Osteoblast (primary cell): ENCODE data around the gene FBXO46. TPM values are rescaled to one million over a fixed set of nuclear protein-coding genes. Genes with fewer than 3 reads are reported as not detected.
"Not testable (repeated sequence)": the region's sequence is repeated elsewhere in the genome, so short reads cannot be mapped to it uniquely, and the experiment has no call there.

Source experiments
- DNase-seq: peaks from one replicate; pipeline ENCODE4 v3.0.0; 2011; ENCODE audit warnings: low spot score, mixed read lengths; ENCODE audit not compliant: insufficient read length; ENCODE audit errors: missing footprints
- H2AFZ ChIP-seq: 2 replicates; pipeline ENCODE4 v1.6.0; 2011; ENCODE audit warnings: mild to moderate bottlenecking, low read length
- H3K27ac ChIP-seq: 2 replicates; pipeline ENCODE4 v1.5.1; 2011; ENCODE audit warnings: mild to moderate bottlenecking, low read depth, low read length, moderate library complexity
- H3K27me3 ChIP-seq: 2 replicates; pipeline ENCODE4 v1.6.0; 2012; ENCODE audit warnings: mild to moderate bottlenecking, control low read depth, inconsistent platforms, low read length, moderate library complexity; ENCODE audit not compliant: insufficient read depth
- H3K36me3 ChIP-seq: 2 replicates; pipeline ENCODE4 v1.5.1; 2011; ENCODE audit warnings: mild to moderate bottlenecking, low read length, control low read depth, moderate library complexity; ENCODE audit not compliant: insufficient read depth
- H3K4me1 ChIP-seq: 2 replicates; pipeline ENCODE4 v1.5.1; 2011; ENCODE audit warnings: mild to moderate bottlenecking, low read length, control low read depth, moderate library complexity; ENCODE audit not compliant: insufficient read depth
- H3K4me2 ChIP-seq: 2 replicates; pipeline ENCODE4 v1.6.0; 2011; ENCODE audit warnings: mild to moderate bottlenecking, low read length; ENCODE audit not compliant: insufficient read depth
- H3K4me3 ChIP-seq: fragments of 200-600 bp; sonication (generic); 3 replicates; pipeline ENCODE4 v1.5.1; 2012; ENCODE audit warnings: mild to moderate bottlenecking, low read length, inconsistent platforms; ENCODE audit not compliant: insufficient read depth
- H3K79me2 ChIP-seq: 2 replicates; pipeline ENCODE4 v1.6.0; 2012; ENCODE audit warnings: mild to moderate bottlenecking, low read length, control low read depth, inconsistent platforms; ENCODE audit not compliant: insufficient read depth
- H3K9me3 ChIP-seq: 2 replicates; pipeline ENCODE4 v1.5.1; 2011; ENCODE audit warnings: low read depth, low read length, control low read depth
- H4K20me1 ChIP-seq: 2 replicates; pipeline ENCODE4 v1.6.0; 2012; ENCODE audit warnings: mild to moderate bottlenecking, low read length, control low read depth; ENCODE audit not compliant: insufficient read depth
- CTCF ChIP-seq: IDR thresholded peaks from 2 replicates; pipeline ENCODE4 v1.5.1; 2011; ENCODE audit warnings: mild to moderate bottlenecking, low read depth, low read length, moderate library complexity; ENCODE audit errors: extremely low read depth
- total RNA-seq: library from RNA; depleted of rRNA; stranded (reverse); fragments of >200 nt; gene quantifications from 2 replicates; pipeline ENCODE4 v1.2.3, GENCODE V29; 2012

FBXO46 gene
- total RNA-seq, 1 donor: 9.0 TPM

GRCh38 chr19:45739498-45740439 is 9.1 kb upstream of the FBXO46 start:
- Histone ChIP-seq H3K4me1 (no peaks in the 10 kb centered on the region), H3K4me2 (no peak overlapping the region), H3K4me3 (no peak overlapping the region), H2AFZ (no peak overlapping the region), H4K20me1 (no peaks in the 10 kb centered on the region), H3K27me3 (peaks cover 2% of the 10 kb centered on the region), H3K36me3 (no peaks in the 10 kb centered on the region), H3K27ac (no peak overlapping the region), H3K9me3 (no peaks in the 10 kb centered on the region), H3K79me2 (no peaks in the 10 kb centered on the region)
- TF ChIP-seq CTCF: no peak
- DNase-seq: no peak

DNA sequence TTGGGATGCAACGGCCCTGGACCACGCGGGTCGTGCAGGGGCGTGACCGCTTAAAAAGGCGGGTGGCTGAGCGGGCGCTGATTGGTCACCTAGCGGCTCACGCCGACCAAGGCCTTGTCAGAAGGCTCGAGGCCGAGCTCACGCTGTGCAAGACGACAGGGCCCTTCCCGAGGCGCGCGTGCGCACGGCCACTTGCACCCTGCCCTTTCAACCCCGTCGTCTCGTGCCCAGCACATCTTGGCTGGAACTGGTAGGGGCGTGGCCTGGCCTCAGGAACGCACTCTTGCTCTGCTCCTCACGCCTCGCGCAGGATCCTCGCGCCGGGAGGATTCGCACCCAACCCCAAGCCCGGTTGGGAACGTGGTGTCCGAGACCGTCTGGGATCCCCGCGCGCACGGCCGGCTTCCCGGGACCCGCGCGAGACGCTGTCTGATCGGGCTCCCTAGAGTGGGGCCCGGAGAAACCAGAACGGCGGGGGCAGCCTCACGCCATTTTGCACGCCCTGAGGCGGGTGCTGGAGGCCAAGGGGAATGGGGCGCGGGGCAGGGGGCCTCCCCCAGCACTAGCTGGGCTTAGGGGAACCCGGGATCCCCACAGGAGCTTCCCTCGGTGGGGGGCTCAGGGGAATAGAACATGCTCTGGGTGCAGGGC is 2.6 kb upstream of the FBXO46 start, which contains the start of gene MEIOSIN:
TSS of gene MEIOSIN (plus strand) at position 280 of the 651 bp plus-strand sequence. CDS start 1,938 bp downstream, outside the sequence.
- peaks cover 25% of the 10 kb centered on the region for H3K79me2 ChIP-seq
- no peaks in the 10 kb centered on the region for H3K27me3 ChIP-seq
- DNase-seq: no peak
- H3K27ac ChIP-seq: no peak within 1 kb of the TSS
- H3K36me3 ChIP-seq: no peaks in the 10 kb centered on the region
- H3K4me2 ChIP-seq: no peak within 1 kb of the TSS
- peaks cover 7% of the 10 kb centered on the region for H3K4me1 ChIP-seq
- no peak for TF ChIP-seq CTCF
- H2AFZ ChIP-seq: peak within 1 kb of the TSS; percentile 65
- peaks cover 10% of the 10 kb centered on the region for H4K20me1 ChIP-seq
- H3K4me3 ChIP-seq: no peak within 1 kb of the TSS
- no peaks in the 10 kb centered on the region for H3K9me3 ChIP-seq

- Histone ChIP-seq H4K20me1 (peaks cover 13% of the 10 kb centered on the region), H2AFZ (peak overlapping the region; percentile 66), H3K36me3 (no peaks in the 10 kb centered on the region), H3K4me1 (peaks cover 7% of the 10 kb centered on the region), H3K9me3 (no peaks in the 10 kb centered on the region), H3K27me3 (no peaks in the 10 kb centered on the region), H3K4me3 (peak overlapping the region; percentile 84), H3K4me2 (peak overlapping the region; percentile 98), H3K79me2 (peaks cover 59% of the 10 kb centered on the region), H3K27ac (peak overlapping the region; percentile 64)
- no peak for TF ChIP-seq CTCF
- peak; percentile 50 for DNase-seq
Observed at GRCh38 chr19:45729800-45730290, 851 bp downstream of the FBXO46 start.

- not testable (repeated sequence) for H3K27ac ChIP-seq, H3K36me3 ChIP-seq, H3K4me2 ChIP-seq, H3K4me1 ChIP-seq, H3K4me3 ChIP-seq, H3K9me3 ChIP-seq, H3K27me3 ChIP-seq, H2AFZ ChIP-seq, DNase-seq
- peaks cover 62% of the 10 kb centered on the region for H3K79me2 ChIP-seq
- H4K20me1 ChIP-seq: peaks cover 13% of the 10 kb centered on the region
Observed at GRCh38 chr19:45728683-45729082, 2.0 kb downstream of the FBXO46 start.

DNA sequence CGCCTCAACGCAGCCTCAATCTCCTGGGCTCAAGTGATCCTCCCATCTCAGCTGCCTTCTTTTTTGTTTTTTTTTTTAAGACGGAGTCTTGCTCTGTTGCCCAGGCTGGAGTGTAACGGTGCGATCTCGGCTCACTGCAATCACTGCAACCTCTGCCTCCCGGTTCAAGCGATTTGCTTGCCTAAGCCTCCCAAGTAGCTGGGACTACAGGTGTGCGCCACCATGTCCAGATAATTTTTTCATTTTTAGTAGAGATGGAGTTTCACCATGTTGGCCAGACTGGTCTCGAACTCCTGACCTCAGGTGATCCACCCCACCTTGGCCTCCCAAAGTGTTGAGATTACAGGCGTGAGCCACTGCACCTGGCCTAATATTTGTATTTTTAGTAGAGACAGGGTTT is 10.6 kb downstream of the FBXO46 start:
- H3K79me2 ChIP-seq: peaks cover 54% of the 10 kb centered on the region
- not testable (repeated sequence) for H3K27me3 ChIP-seq, DNase-seq, H2AFZ ChIP-seq, H3K27ac ChIP-seq, H4K20me1 ChIP-seq, H3K4me3 ChIP-seq, H3K9me3 ChIP-seq, H3K4me2 ChIP-seq
- peaks cover 14% of the 10 kb centered on the region for H3K36me3 ChIP-seq
- peaks cover 36% of the 10 kb centered on the region for H3K4me1 ChIP-seq
